ENCODE measurements around the gene UCN.
"Not testable (repeated sequence)": the region's sequence is repeated elsewhere in the genome, so short reads cannot be mapped to it uniquely, and the experiment has no call there.

The UCN gene

GRCh38 chr2:27308359-27308881 lies at the start of gene UCN:
Gene UCN, minus strand, starts transcription at chr2:27308445. Its CDS starts 550 bp downstream, at chr2:27307895.
- DNase-seq (ENCODE audit: low read depth): peak; percentile 48

GRCh38 chr2:27356382-27357181 lies 48.3 kb upstream of the UCN start, which contains the start of gene GTF3C2:
Gene GTF3C2, minus strand, starts transcription at chr2:27356764. Its CDS starts 13,210 bp downstream, at chr2:27343554.
- DNase-seq (ENCODE audit: low read depth): peak; percentile 97

- peak; percentile 70 for DNase-seq (ENCODE audit: low read depth)
Measured at GRCh38 chr2:27356056-27356381, 47.8 kb upstream of the UCN start.

GRCh38 chr2:27354597-27354927 lies 46.3 kb upstream of the UCN start:
- no peak for DNase-seq (ENCODE audit: low read depth)

- peak; percentile 80 for DNase-seq (ENCODE audit: low read depth)
Measured at GRCh38 chr2:27353762-27354596, 45.7 kb upstream of the UCN start.

- DNase-seq (ENCODE audit: low read depth): not testable (repeated sequence)
Measured at GRCh38 chr2:27353386-27353761, 45.1 kb upstream of the UCN start.

- no peak for DNase-seq (ENCODE audit: low read depth)
Measured at GRCh38 chr2:27351802-27352598, 43.8 kb upstream of the UCN start.

- DNase-seq (ENCODE audit: low read depth): no peak
Measured at GRCh38 chr2:27350106-27350693, 42.0 kb upstream of the UCN start.

GRCh38 chr2:27347641-27348040 lies 39.4 kb upstream of the UCN start:
- no peak for DNase-seq (ENCODE audit: low read depth)

- DNase-seq (ENCODE audit: low read depth): no peak
Measured at GRCh38 chr2:27336173-27336572, 27.9 kb upstream of the UCN start.

- no peak for DNase-seq (ENCODE audit: low read depth)
Measured at GRCh38 chr2:27335311-27335710, 27.1 kb upstream of the UCN start.

- no peak for DNase-seq (ENCODE audit: low read depth)
Measured at GRCh38 chr2:27324720-27325119, 16.5 kb upstream of the UCN start.

- DNase-seq (ENCODE audit: low read depth): peak; percentile 26
Measured at GRCh38 chr2:27323596-27324285, 15.5 kb upstream of the UCN start.

GRCh38 chr2:27322766-27323595 lies 14.7 kb upstream of the UCN start, which contains the start of gene MPV17:
Gene MPV17, minus strand, starts transcription at chr2:27323097. Its CDS starts 580 bp downstream, at chr2:27322517.
- DNase-seq (ENCODE audit: low read depth): peak; percentile 94

GRCh38 chr2:27322301-27322765 lies 14.1 kb upstream of the UCN start:
- DNase-seq (ENCODE audit: low read depth): no peak

- peak; percentile 99 for DNase-seq (ENCODE audit: low read depth)
Measured at GRCh38 chr2:27320958-27321543, 12.8 kb upstream of the UCN start.

GRCh38 chr2:27319839-27320238 lies 11.6 kb upstream of the UCN start:
- not testable (repeated sequence) for DNase-seq (ENCODE audit: low read depth)

- DNase-seq (ENCODE audit: low read depth): no peak
Measured at GRCh38 chr2:27316655-27317412, 8.6 kb upstream of the UCN start.

GRCh38 chr2:27315122-27315521 lies 6.9 kb upstream of the UCN start:
- no peak for DNase-seq (ENCODE audit: low read depth)

All from iris pigment epithelial cell (primary cell).